HG03460 (cell line): ENCODE results near the gene RAB3D.
"Not testable (repeated sequence)": the region's sequence is repeated elsewhere in the genome, so short reads cannot be mapped to it uniquely, and the experiment has no call there.

Experiments
- ATAC-seq: cut with Tn5 transposase; IDR thresholded peaks from one replicate; pipeline ENCODE4 v1.9.1; 2021; ENCODE audit not compliant: unreplicated experiment

RAB3D gene

GRCh38 chr19:11339254-11340098, at the start of gene RAB3D:
Gene RAB3D, minus strand, starts transcription at chr19:11339657. Its CDS starts 2,258 bp downstream, at chr19:11337399.
- no peak for ATAC-seq

- ATAC-seq = no peak
These were observed 47.9 kb upstream of the RAB3D start for GRCh38 chr19:11387162-11388034.

DNA sequence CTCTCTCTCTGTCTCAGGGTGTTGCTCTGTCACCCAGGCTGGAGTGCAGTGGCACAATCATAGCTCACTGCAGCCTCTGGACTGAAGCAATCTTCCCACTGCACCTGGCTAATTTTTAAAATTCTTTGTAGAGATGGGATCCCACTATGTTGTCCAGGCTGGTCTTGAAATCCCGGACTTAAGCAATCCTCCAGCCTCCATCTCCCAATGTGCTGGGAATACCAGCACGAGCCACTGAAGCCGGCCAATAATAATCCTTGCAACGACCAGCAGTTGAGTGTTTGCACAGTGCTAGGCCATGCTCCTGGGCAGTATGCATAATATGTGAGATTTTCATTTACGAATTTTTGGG, 45.3 kb upstream of the RAB3D start:
- no peak for ATAC-seq

- no peak for ATAC-seq
These were observed 44.2 kb upstream of the RAB3D start for GRCh38 chr19:11383706-11384048.

GRCh38 chr19:11382898-11383705, 43.6 kb upstream of the RAB3D start:
- ATAC-seq = no peak

- ATAC-seq = peak; percentile 74
These were observed 41.4 kb upstream of the RAB3D start for GRCh38 chr19:11380653-11381537.

- no peak for ATAC-seq
These were observed 40.4 kb upstream of the RAB3D start for GRCh38 chr19:11379857-11380350.

- ATAC-seq = not testable (repeated sequence)
These were observed 39.9 kb upstream of the RAB3D start for GRCh38 chr19:11379269-11379845.

DNA sequence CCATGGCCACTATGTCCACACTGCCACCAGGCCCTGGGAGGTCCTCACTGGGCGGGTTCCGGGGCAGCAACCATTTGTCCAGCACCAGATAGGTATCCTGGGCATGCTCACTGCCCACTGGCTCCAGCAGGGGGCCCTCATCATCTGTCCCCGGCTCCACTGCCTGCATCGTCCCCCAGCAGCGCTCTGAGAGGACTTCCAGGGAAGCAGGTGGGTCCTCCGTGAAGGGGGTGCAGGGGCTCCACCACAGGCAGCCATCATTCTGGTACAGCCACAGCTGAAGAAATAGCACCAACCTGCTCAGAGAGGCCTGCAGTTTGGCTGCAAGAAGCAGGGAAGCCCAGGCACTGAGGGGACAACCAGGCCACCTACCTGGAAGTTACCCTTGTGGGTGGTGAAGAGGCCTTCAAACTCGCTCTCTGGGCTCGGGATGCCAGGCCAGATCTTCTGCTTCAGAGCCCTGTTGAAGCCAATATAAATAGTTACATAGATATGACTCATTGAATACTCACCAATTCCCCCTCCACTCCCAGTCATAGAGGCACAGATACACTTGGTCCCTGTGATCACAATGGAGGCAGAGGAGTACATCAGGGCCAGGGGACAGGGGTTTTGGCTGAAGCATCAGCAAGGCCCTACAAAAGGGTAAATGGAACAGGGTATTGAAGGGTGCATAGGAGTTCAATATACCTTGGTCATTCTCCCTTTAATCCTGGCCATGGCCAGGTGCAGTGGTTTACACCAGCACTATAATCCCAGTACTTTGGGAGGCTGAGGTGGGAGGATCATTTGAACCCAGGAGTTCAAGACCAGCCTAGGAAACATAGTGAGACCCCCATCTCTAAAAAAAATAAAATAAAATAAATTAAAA, 39.1 kb upstream of the RAB3D start:
- no peak for ATAC-seq

DNA sequence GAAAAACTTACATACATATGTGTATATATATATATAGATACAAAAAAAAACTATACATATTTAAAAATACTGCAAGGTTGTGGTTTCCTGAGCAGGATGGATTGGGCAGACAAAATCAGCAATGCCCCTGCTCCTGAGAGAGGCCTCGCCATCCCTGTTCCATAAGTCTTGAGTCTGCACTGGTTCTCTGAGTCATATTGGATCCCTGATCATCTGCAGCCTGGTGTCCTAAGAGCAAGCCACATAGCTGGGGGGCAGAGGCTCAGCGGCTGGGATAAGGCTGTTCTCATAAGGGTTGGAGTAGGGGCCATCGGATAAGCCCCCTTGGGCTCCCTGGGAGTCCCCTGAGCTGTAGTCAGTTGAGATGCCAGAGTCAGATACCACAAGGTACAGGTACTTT, 38.3 kb upstream of the RAB3D start:
- no peak for ATAC-seq

- no peak for ATAC-seq
These were observed 37.8 kb upstream of the RAB3D start for GRCh38 chr19:11377237-11377636.

- ATAC-seq = no peak
These were observed 35.9 kb upstream of the RAB3D start for GRCh38 chr19:11375143-11375948.

DNA sequence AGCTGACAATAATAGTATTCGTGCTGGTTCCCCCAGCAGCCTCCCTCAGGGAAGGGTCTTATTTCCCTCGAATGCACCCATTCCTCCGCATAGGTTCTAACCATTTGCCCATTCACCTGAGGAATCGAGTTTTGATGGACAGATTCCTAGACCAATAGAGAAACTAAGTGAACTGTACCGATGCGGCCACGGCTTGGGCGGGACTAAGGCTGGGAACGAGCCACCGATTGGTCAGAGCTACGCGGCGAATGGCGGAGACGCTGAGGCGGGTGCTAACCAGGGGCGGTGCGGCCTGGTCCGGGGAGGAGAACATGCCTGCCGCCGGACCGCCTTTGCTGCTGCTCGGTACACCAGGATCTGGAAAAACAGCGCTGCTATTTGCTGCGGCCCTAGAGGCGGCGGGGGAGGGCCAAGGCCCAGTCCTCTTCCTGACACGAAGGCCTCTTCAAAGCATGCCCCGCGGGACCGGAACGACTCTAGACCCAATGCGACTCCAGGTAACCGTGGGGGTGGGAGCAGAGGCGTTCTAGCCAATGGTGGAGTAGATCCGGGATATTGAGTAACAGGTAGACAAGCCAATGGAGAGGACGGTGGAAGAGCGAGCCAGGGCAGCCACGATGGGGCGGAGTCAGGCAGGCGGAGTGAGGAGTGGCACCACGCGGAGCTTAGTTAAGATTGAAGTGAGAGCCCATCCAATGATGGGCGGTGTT, 35.1 kb upstream of the RAB3D start, which contains the start of gene SWSAP1:
Gene SWSAP1 (plus strand): TSS at position 234 of the 710 bp plus-strand sequence. CDS start 15 bp downstream, at position 249.
- peak; percentile 76 for ATAC-seq

DNA sequence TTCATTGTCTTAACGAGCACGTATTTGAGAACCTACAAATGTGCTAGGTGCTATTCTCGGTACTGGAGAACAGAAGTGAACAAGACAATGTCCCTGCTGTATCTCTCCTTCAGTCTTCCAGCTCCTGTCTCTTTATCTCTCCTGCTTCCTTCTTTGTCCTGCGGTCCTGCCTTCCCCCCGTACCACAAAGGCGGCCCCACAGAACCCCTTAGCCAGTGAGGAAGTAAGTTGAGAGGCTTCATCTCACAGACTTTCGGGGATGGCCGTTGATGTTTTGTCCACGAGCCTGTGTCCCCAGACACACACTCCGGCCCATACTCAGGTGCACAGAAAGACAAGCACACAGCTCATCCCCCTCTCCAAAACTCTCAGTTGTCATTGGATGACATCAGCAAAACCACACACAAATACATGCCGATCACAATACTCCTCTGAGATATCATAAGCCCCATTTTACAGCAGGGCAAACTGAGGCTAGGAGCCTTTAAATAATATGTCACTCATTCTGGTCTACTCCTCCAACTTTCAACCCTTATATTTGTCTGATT, 34.5 kb upstream of the RAB3D start:
- ATAC-seq = no peak

- no peak for ATAC-seq
These were observed 33.9 kb upstream of the RAB3D start for GRCh38 chr19:11373166-11373884.

DNA sequence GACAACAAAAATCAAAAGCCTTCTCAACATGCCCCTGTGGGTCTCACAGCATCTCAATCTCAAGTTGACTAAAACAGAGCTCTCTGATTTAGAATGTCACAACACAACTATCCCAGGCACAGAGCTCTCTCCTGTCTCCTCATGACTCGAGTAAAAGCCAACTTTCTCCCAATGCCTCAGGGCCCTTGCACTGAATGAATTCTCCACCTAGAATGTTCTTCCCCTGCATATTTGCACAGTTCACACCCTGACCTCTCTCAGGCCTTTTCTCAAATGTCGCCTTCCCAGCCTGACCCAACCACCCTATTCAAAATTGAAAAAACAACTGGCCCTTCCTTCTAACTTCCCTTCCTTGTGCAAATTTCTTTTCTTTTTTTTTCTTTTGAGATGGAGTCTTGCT, 31.3 kb upstream of the RAB3D start:
- ATAC-seq = no peak
